ENCODE results near the gene SMYD3. TPM values are rescaled to one million over a fixed set of nuclear protein-coding genes. Genes with fewer than 3 reads are reported as not detected.

SMYD3 gene
- total RNA-seq, 1 experiment from 2014 or later = 25.5 TPM

DNA sequence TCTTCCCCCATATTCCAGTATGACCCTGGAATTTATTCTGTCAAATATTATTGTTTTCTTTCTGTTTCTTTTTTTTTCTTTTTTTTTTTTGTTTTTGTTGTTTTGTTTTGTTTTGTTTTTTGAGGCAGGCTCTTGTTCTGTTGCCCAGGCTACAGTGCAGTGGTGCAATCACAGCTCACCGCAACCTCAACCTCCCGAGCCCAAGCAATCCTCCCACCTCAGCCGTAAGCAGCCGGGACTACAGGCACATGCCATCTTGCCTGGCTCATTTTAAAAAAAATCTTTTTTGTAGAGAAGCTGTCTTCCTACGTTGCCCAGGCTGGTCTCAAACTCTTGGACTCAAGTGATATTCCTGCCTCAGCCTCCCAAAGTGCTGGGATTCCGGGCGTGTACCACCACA, 237.6 kb downstream of the SMYD3 start:
- H3K27ac Mint-ChIP-seq = no peak overlapping the region
- H3T11ph ChIP-seq (ENCODE audit: low read length) = no peak overlapping the region
- DNase-seq = no peak

More for the DNA sequence above, 237.6 kb downstream of the SMYD3 start:
- Histone ChIP-seq H4K8ac (replicated peaks; ENCODE audit: insufficient read length, low read depth, low read length) (no peak overlapping the region), H4K5ac (ENCODE audit: insufficient read length, low read depth, low read length) (no peak overlapping the region), H4K20me1 (ENCODE audit: control insufficient read depth, insufficient read depth, insufficient read length) (no peaks in the 10 kb centered on the region), H3K79me2 (ENCODE audit: insufficient read depth, low read length) (no peaks in the 10 kb centered on the region; the same call in 1 of the 2 replicates), H2BK120ac (ENCODE audit: low read depth, low read length, poor library complexity, severe bottlenecking) (no peak overlapping the region), H3K27ac (ENCODE audit: insufficient read length, low read depth, low read length) (no peak overlapping the region), H3K4me1 (ENCODE audit: insufficient read depth, low read length) (no peaks in the 10 kb centered on the region; the same call in 1 of the 2 replicates), H2BK20ac (ENCODE audit: low read depth, low read length, poor library complexity, severe bottlenecking) (no peak overlapping the region), H3K4ac (ENCODE audit: low read depth, low read length) (no peak overlapping the region), H3K14ac (ENCODE audit: insufficient read depth, low read length) (no peak overlapping the region), H2AFZ (ENCODE audit: low read length) (no peak overlapping the region), H2BK15ac (ENCODE audit: low read depth, low read length) (no peak overlapping the region), H2BK5ac (ENCODE audit: insufficient read length, low read length) (no peak overlapping the region), H3K9ac (ENCODE audit: extremely low read depth, insufficient read length, low read length) (no peak overlapping the region), H3K4me2 (ENCODE audit: insufficient read depth, insufficient read length, low read length) (no peak overlapping the region), H2AK5ac (ENCODE audit: insufficient read length, low read length) (no peak overlapping the region), H3K9me3 (ENCODE audit: control insufficient read depth, low read depth, low read length) (no peaks in the 10 kb centered on the region), H3K56ac (ENCODE audit: insufficient read length, low read depth, low read length) (no peak overlapping the region), H3K79me1 (ENCODE audit: insufficient read depth, low read depth, low read length, poor library complexity, severe bottlenecking) (no peaks in the 10 kb centered on the region), H4K91ac (ENCODE audit: insufficient read length, low read depth, low read length) (no peak overlapping the region), H3K23ac (ENCODE audit: insufficient read length, low read depth, low read length) (no peak overlapping the region), H3K23me2 (ENCODE audit: insufficient read length, low read depth, low read length, poor library complexity, severe bottlenecking) (no peaks in the 10 kb centered on the region), H2BK12ac (ENCODE audit: insufficient read length, low read depth, low read length) (no peak overlapping the region), H3K27me3 (ENCODE audit: insufficient read depth, low read length) (no peaks in the 10 kb centered on the region), H3K18ac (ENCODE audit: insufficient read length, low read depth, low read length) (no peak overlapping the region)
- Mint-ChIP-seq H3K4me1 (peaks cover 10 to 12% of the 10 kb centered on the region in 2 experiments), H3K9me3 (no peaks in the 10 kb centered on the region), H3K4me3 (no peak overlapping the region), H3K36me3 (ENCODE audit: insufficient read depth in 1 of 3, low read depth in 3 of 3) (no peaks in the 10 kb centered on the region), H3K27me3 (ENCODE audit: low read depth) (no peaks in the 10 kb centered on the region)
- no CpG with 5 or more reads among the region's 7 CpGs for WGBS (ENCODE audit: extremely low coverage, insufficient read length, low lambda C conversion rate)
- no peak for TF ChIP-seq CTCF (conservative IDR thresholded peaks at IDR 0.05)

Measured in H9 (cell line).